Adipose tissue (tissue), 3 donors: ENCODE data around the gene CNKSR3. TPM values are rescaled to one million over a fixed set of nuclear protein-coding genes. Genes with fewer than 3 reads are reported as not detected.

Experiments
- H3K27ac ChIP-seq: one replicate; pipeline ENCODE4 v1.5.1; 2013; ENCODE audit warnings: low read depth, low read length
- WGBS, 3 donors: extraction: QIAGEN DNeasy Blood & Tissue Kit; methylation state at CpG; one replicate each; pipeline ENCODE4 v1.1.7; 2013; 5-methylcytosine and 5-hydroxymethylcytosine counted together
- polyA plus RNA-seq, 3 donors: library from polyadenylated mRNA; stranded (reverse); fragments of 200-250 nt; gene quantifications; one replicate each; pipeline ENCODE4 v1.2.3, GENCODE V29; 2013
- donor health status: healthy with polysubstance abuse.
- donor health status: Bipolar disorder and iron deficiency.
- donor health status: healthy.

Gene CNKSR3
- polyA plus RNA-seq, 3 donors: 3.8 to 6.8 (median 6.5) TPM

GRCh38 chr6:154506991-154507898, 3.2 kb downstream of the CNKSR3 start:
- 41 to 88% (median 83%) methylated on average over 14 of the region's 14 CpGs for WGBS, 3 donors
- H3K27ac ChIP-seq: no peak overlapping the region

- no peak overlapping the region for H3K27ac ChIP-seq
- WGBS, 3 donors: 75 to 96% (median 93%) methylated on average over 9 of the region's 9 CpGs
Observed at GRCh38 chr6:154506582-154506981, 3.9 kb downstream of the CNKSR3 start.

- no peak overlapping the region for H3K27ac ChIP-seq
Observed at GRCh38 chr6:154506108-154506507, 4.4 kb downstream of the CNKSR3 start.

GRCh38 chr6:154504865-154505449, 5.5 kb downstream of the CNKSR3 start:
- 54 to 91% (median 89%) methylated on average over 5 of the region's 5 CpGs for whole genome bisulfite sequencing, 3 donors
- H3K27ac ChIP-seq: no peak overlapping the region

- no peak overlapping the region for H3K27ac ChIP-seq
- 42 to 64% (median 54%) methylated on average over 4 of the region's 4 CpGs for WGBS, 3 donors
Observed at GRCh38 chr6:154504102-154504501, 6.4 kb downstream of the CNKSR3 start.

GRCh38 chr6:154503658-154504057, 6.8 kb downstream of the CNKSR3 start:
- 55 to 78% (median 56%) methylated on average over 5 of the region's 5 CpGs for WGBS, 3 donors
- no peak overlapping the region for H3K27ac ChIP-seq

GRCh38 chr6:154502553-154502952, 7.9 kb downstream of the CNKSR3 start:
- no peak overlapping the region for H3K27ac ChIP-seq
- WGBS, 3 donors: 82 to 96% (median 86%) methylated on average over 7 of the region's 7 CpGs

GRCh38 chr6:154501578-154501868, 9.0 kb downstream of the CNKSR3 start:
- WGBS, 3 donors: 64 to 80% (median 79%) methylated on average over 4 of the region's 4 CpGs
- H3K27ac ChIP-seq: no peak overlapping the region

- H3K27ac ChIP-seq: no peak overlapping the region
- 72 to 84% (median 74%) methylated on average over 9 of the region's 9 CpGs for WGBS, 3 donors
Observed at GRCh38 chr6:154500769-154501577, 9.5 kb downstream of the CNKSR3 start.

- H3K27ac ChIP-seq: no peak overlapping the region
- 33 to 69% (median 63%) methylated on average over 4 of the region's 4 CpGs for WGBS, 3 donors
Observed at GRCh38 chr6:154499855-154500589, 10.5 kb downstream of the CNKSR3 start.

- WGBS, 3 donors: 80 to 93% (median 80%) methylated on average over 6 of the region's 6 CpGs
- no peak overlapping the region for H3K27ac ChIP-seq
Observed at GRCh38 chr6:154498340-154498934, 12.0 kb downstream of the CNKSR3 start.

GRCh38 chr6:154496793-154497517, 13.5 kb downstream of the CNKSR3 start:
- H3K27ac ChIP-seq: no peak overlapping the region
- 81 to 93% (median 86%) methylated on average over 16 of the region's 16 CpGs for WGBS, 3 donors

GRCh38 chr6:154496186-154496585, 14.3 kb downstream of the CNKSR3 start:
- 72 to 83% (median 76%) methylated on average over 4 of the region's 4 CpGs for WGBS, 3 donors
- H3K27ac ChIP-seq: no peak overlapping the region

GRCh38 chr6:154494592-154495311, 15.7 kb downstream of the CNKSR3 start:
- WGBS, 3 donors: 74 to 93% (median 92%) methylated on average over 5 of the region's 5 CpGs
- H3K27ac ChIP-seq: no peak overlapping the region

- 67 to 93% (median 91%) methylated on average over 5 of the region's 5 CpGs for WGBS, 3 donors
- no peak overlapping the region for H3K27ac ChIP-seq
Observed at GRCh38 chr6:154491567-154492470, 18.7 kb downstream of the CNKSR3 start.

- WGBS, 3 donors: 89 to 93% (median 91%) methylated on average over 5 of the region's 5 CpGs
- no peak overlapping the region for H3K27ac ChIP-seq
Observed at GRCh38 chr6:154489822-154490221, 20.7 kb downstream of the CNKSR3 start.
